ENCODE results near the gene HIBADH. TPM values are rescaled to one million over a fixed set of nuclear protein-coding genes. Genes with fewer than 3 reads are reported as not detected.
A peak's percentile ranks its signal among the peaks of the same experiment; 100 is the strongest.

HIBADH gene
- total and polyA plus RNA-seq, 10 of the 15 experiments (the other 5 are each of a cell fraction or from before 2014, with no cell fraction given), result 8.7 to 36.1 (median 18.6) TPM

- TF ChIP-seq ZNF687 (IDR thresholded peaks at IDR 0.05) (no peak; the same call in none of the 2 replicates), CHD4 (IDR thresholded peaks at IDR 0.05) (no peak), IKZF1 (conservative IDR thresholded peaks at IDR 0.05) (peak; percentile 77), POLR2A (IDR thresholded peaks at IDR 0.05; ENCODE audit: low read depth, low read length) (peak; percentile 93), LARP7 (IDR thresholded peaks at IDR 0.05) (peak; percentile 87), PML (IDR thresholded peaks at IDR 0.05; ENCODE audit: low read length) (no peak), NFXL1 (IDR thresholded peaks at IDR 0.05; ENCODE audit: borderline replicate concordance) (no peak), IRF5 (IDR thresholded peaks at IDR 0.05; ENCODE audit: borderline replicate concordance) (no peak), SIX5 (IDR thresholded peaks at IDR 0.05; ENCODE audit: low read depth, low read length, severe bottlenecking) (no peak), JUND (IDR thresholded peaks at IDR 0.05; ENCODE audit: low read depth, low read length) (no peak), SREBF2 (IDR thresholded peaks at IDR 0.05; ENCODE audit: low read length) (no peak), FOS (IDR thresholded peaks at IDR 0.05; ENCODE audit: borderline replicate concordance, extremely low read depth, insufficient read length) (peak; percentile 76), SMC3 (IDR thresholded peaks at IDR 0.05; ENCODE audit: borderline replicate concordance, low read length) (no peak), ETV6 (conservative IDR thresholded peaks at IDR 0.05 in 1 of 2, IDR thresholded peaks at IDR 0.05 in 1 of 2; ENCODE audit: borderline replicate concordance in 1 of 2, low read depth in 1 of 2) (no peak), IRF4 (IDR thresholded peaks at IDR 0.05; ENCODE audit: low read depth, low read length) (no peak), POLR2AphosphoS5 (IDR thresholded peaks at IDR 0.05; ENCODE audit: low read length) (peak; percentile 75; the same call in 1 of the 2 replicates), CHD1 (IDR thresholded peaks at IDR 0.05; ENCODE audit: low read depth, low read length) (no peak), ZBTB11 (CRISPR knock-in tag; IDR thresholded peaks at IDR 0.05) (no peak)
Observed at GRCh38 chr7:27662490-27663205, at the start of gene HIBADH (continued).
